ENCODE data around the gene NAGLU.

DNA sequence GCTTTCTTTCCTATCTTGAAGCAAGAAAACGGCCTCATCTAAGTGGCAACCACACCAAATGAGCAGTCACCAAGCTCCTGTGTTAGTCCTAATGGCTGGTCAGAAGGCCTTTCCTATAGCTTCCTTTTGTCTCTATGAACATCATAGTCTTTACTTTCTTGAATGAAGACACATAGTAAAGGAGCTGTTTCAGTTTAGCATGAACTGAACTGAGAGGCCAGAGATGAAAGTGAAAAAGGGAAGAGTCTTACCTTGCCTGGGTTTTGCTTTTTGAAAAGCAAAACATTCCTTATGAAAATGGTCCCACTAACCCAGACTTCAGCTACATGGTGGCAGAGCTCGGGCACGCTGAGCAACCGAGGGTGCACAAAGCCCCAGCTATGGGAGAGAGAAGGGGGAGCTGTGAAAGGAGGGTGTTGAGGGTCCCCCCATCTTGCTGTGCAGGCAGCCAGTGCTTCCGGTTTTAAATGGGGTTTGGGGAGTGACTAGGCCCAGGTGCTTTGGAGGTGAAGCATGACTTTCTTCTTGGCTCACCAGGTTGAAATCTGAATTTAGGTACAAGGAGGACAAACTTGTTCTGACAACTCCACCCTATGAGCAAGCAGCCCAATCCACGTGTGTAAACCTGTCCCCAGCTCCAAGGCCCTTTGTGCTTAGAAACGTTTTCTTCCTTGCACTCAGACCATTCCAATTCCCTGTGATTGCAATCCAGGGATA lies 50.6 kb downstream of the NAGLU start:
- TF ChIP-seq EZH2 (IDR thresholded peaks at IDR 0.05), result no peak
- no peak for TF ChIP-seq POLR2AphosphoS5 (IDR thresholded peaks at IDR 0.05; ENCODE audit: borderline replicate concordance, low read depth, low read length)
